ENCODE measurements around the gene DDX20.
A peak's percentile ranks its signal among the peaks of the same experiment; 100 is the strongest.

The DDX20 gene

GRCh38 chr1:111755331-111756123 is at the start of gene DDX20:
Gene DDX20 (plus strand): TSS chr1:111755901. CDS start chr1:111755925, 24 bp downstream.
- DNase-seq (ENCODE audit: low spot score in 2 of 2): peak; percentile 89 to 91
- H3K9me3 Mint-ChIP-seq: no peaks in the 10 kb centered on the region
- peak within 1 kb of the TSS; percentile 87 for H3K4me3 Mint-ChIP-seq
- H3K27me3 Mint-ChIP-seq: no peaks in the 10 kb centered on the region
- peak within 1 kb of the TSS; percentile 97 for H3K27ac Mint-ChIP-seq (ENCODE audit: low read depth)
- ATAC-seq (replicated peaks; ENCODE audit: extremely low read depth, poor library complexity, severe bottlenecking): peak; percentile 91
- H3K4me1 Mint-ChIP-seq: peaks cover 30% of the 10 kb centered on the region
- H3K36me3 Mint-ChIP-seq (ENCODE audit: insufficient read depth): peaks cover 34% of the 10 kb centered on the region

GRCh38 chr1:111706921-111707320 is 48.8 kb upstream of the DDX20 start:
- no peaks in the 10 kb centered on the region for H3K27me3 Mint-ChIP-seq
- peaks cover 58% of the 10 kb centered on the region for H3K36me3 Mint-ChIP-seq (ENCODE audit: insufficient read depth)
- H3K4me1 Mint-ChIP-seq: peaks cover 7% of the 10 kb centered on the region
- ATAC-seq (replicated peaks; ENCODE audit: extremely low read depth, poor library complexity, severe bottlenecking) (no peak), DNase-seq (ENCODE audit: low spot score in 2 of 2) (no peak)
- H3K27ac Mint-ChIP-seq (ENCODE audit: low read depth): peak overlapping the region; percentile 84
- no peaks in the 10 kb centered on the region for H3K9me3 Mint-ChIP-seq
- H3K4me3 Mint-ChIP-seq: no peak overlapping the region

- H3K27me3 Mint-ChIP-seq: no peaks in the 10 kb centered on the region
- peak overlapping the region; percentile 84 for H3K27ac Mint-ChIP-seq (ENCODE audit: low read depth)
- H3K4me3 Mint-ChIP-seq: no peak overlapping the region
- no peaks in the 10 kb centered on the region for H3K9me3 Mint-ChIP-seq
- peaks cover 52% of the 10 kb centered on the region for H3K36me3 Mint-ChIP-seq (ENCODE audit: insufficient read depth)
- ATAC-seq (replicated peaks; ENCODE audit: extremely low read depth, poor library complexity, severe bottlenecking) (no peak), DNase-seq (ENCODE audit: low spot score in 2 of 2) (no peak)
- H3K4me1 Mint-ChIP-seq: peaks cover 7% of the 10 kb centered on the region
Measured at GRCh38 chr1:111707906-111708305, 47.8 kb upstream of the DDX20 start.

GRCh38 chr1:111709986-111710385 is 45.7 kb upstream of the DDX20 start:
- peak overlapping the region; percentile 62 for H3K27ac Mint-ChIP-seq (ENCODE audit: low read depth)
- peaks cover 7% of the 10 kb centered on the region for H3K4me1 Mint-ChIP-seq
- no peak for ATAC-seq (replicated peaks; ENCODE audit: extremely low read depth, poor library complexity, severe bottlenecking)
- DNase-seq (ENCODE audit: low spot score in 2 of 2): no peak
- no peaks in the 10 kb centered on the region for H3K9me3 Mint-ChIP-seq
- H3K36me3 Mint-ChIP-seq (ENCODE audit: insufficient read depth): peaks cover 41% of the 10 kb centered on the region
- H3K27me3 Mint-ChIP-seq: no peaks in the 10 kb centered on the region
- no peak overlapping the region for H3K4me3 Mint-ChIP-seq

- H3K9me3 Mint-ChIP-seq: no peaks in the 10 kb centered on the region
- H3K27ac Mint-ChIP-seq (ENCODE audit: low read depth): no peak overlapping the region
- peaks cover 7% of the 10 kb centered on the region for H3K4me1 Mint-ChIP-seq
- no peaks in the 10 kb centered on the region for H3K27me3 Mint-ChIP-seq
- DNase-seq (ENCODE audit: low spot score in 2 of 2) (no peak), ATAC-seq (replicated peaks; ENCODE audit: extremely low read depth, poor library complexity, severe bottlenecking) (no peak)
- peaks cover 11% of the 10 kb centered on the region for H3K36me3 Mint-ChIP-seq (ENCODE audit: insufficient read depth)
- H3K4me3 Mint-ChIP-seq: no peak overlapping the region
Measured at GRCh38 chr1:111716333-111716732, 39.4 kb upstream of the DDX20 start.

GRCh38 chr1:111717450-111717849 is 38.3 kb upstream of the DDX20 start:
- Mint-ChIP-seq H3K9me3 (no peaks in the 10 kb centered on the region), H3K36me3 (ENCODE audit: insufficient read depth) (peaks cover 11% of the 10 kb centered on the region), H3K27ac (ENCODE audit: low read depth) (no peak overlapping the region), H3K27me3 (no peaks in the 10 kb centered on the region), H3K4me1 (peaks cover 7% of the 10 kb centered on the region), H3K4me3 (no peak overlapping the region)
- DNase-seq (ENCODE audit: low spot score in 2 of 2) (no peak), ATAC-seq (replicated peaks; ENCODE audit: extremely low read depth, poor library complexity, severe bottlenecking) (no peak)

- ATAC-seq (replicated peaks; ENCODE audit: extremely low read depth, poor library complexity, severe bottlenecking): no peak
- no peak for DNase-seq (ENCODE audit: low spot score in 2 of 2)
- Mint-ChIP-seq H3K4me3 (no peak overlapping the region), H3K36me3 (ENCODE audit: insufficient read depth) (peaks cover 8% of the 10 kb centered on the region), H3K4me1 (peaks cover 20% of the 10 kb centered on the region), H3K27ac (ENCODE audit: low read depth) (no peak overlapping the region), H3K27me3 (no peaks in the 10 kb centered on the region), H3K9me3 (no peaks in the 10 kb centered on the region)
Measured at GRCh38 chr1:111719135-111719534, 36.6 kb upstream of the DDX20 start.

GRCh38 chr1:111719674-111720132 is 36.0 kb upstream of the DDX20 start:
- ATAC-seq (replicated peaks; ENCODE audit: extremely low read depth, poor library complexity, severe bottlenecking) (no peak), DNase-seq (ENCODE audit: low spot score in 2 of 2) (no peak)
- peaks cover 20% of the 10 kb centered on the region for H3K4me1 Mint-ChIP-seq
- peaks cover 8% of the 10 kb centered on the region for H3K36me3 Mint-ChIP-seq (ENCODE audit: insufficient read depth)
- H3K4me3 Mint-ChIP-seq: no peak overlapping the region
- H3K27ac Mint-ChIP-seq (ENCODE audit: low read depth): no peak overlapping the region
- H3K27me3 Mint-ChIP-seq: no peaks in the 10 kb centered on the region
- no peaks in the 10 kb centered on the region for H3K9me3 Mint-ChIP-seq

GRCh38 chr1:111720274-111720976 is 35.3 kb upstream of the DDX20 start:
- Mint-ChIP-seq H3K27me3 (no peaks in the 10 kb centered on the region), H3K27ac (ENCODE audit: low read depth) (peak overlapping the region; percentile 68), H3K4me1 (peaks cover 20% of the 10 kb centered on the region), H3K36me3 (ENCODE audit: insufficient read depth) (peaks cover 8% of the 10 kb centered on the region), H3K9me3 (no peaks in the 10 kb centered on the region), H3K4me3 (no peak overlapping the region)
- no peak for ATAC-seq (replicated peaks; ENCODE audit: extremely low read depth, poor library complexity, severe bottlenecking)
- no peak for DNase-seq (ENCODE audit: low spot score in 2 of 2)

GRCh38 chr1:111720977-111721786 is 34.5 kb upstream of the DDX20 start:
- no peaks in the 10 kb centered on the region for H3K27me3 Mint-ChIP-seq
- peaks cover 7% of the 10 kb centered on the region for H3K36me3 Mint-ChIP-seq (ENCODE audit: insufficient read depth)
- H3K4me3 Mint-ChIP-seq: no peak overlapping the region
- H3K4me1 Mint-ChIP-seq: peaks cover 20% of the 10 kb centered on the region
- H3K9me3 Mint-ChIP-seq: no peaks in the 10 kb centered on the region
- H3K27ac Mint-ChIP-seq (ENCODE audit: low read depth): peak overlapping the region; percentile 68
- no peak for DNase-seq (ENCODE audit: low spot score in 2 of 2)
- no peak for ATAC-seq (replicated peaks; ENCODE audit: extremely low read depth, poor library complexity, severe bottlenecking)

GRCh38 chr1:111723091-111723806 is 32.5 kb upstream of the DDX20 start:
- ATAC-seq (replicated peaks; ENCODE audit: extremely low read depth, poor library complexity, severe bottlenecking): peak; percentile 92
- Mint-ChIP-seq H3K27me3 (no peaks in the 10 kb centered on the region), H3K4me3 (no peak overlapping the region), H3K36me3 (ENCODE audit: insufficient read depth) (peaks cover 2% of the 10 kb centered on the region), H3K4me1 (peaks cover 20% of the 10 kb centered on the region), H3K9me3 (no peaks in the 10 kb centered on the region), H3K27ac (ENCODE audit: low read depth) (peak overlapping the region; percentile 68)
- no peak for DNase-seq (ENCODE audit: low spot score in 2 of 2)

GRCh38 chr1:111723871-111724270 is 31.8 kb upstream of the DDX20 start:
- Mint-ChIP-seq H3K27me3 (no peaks in the 10 kb centered on the region), H3K27ac (ENCODE audit: low read depth) (no peak overlapping the region), H3K36me3 (ENCODE audit: insufficient read depth) (peaks cover 1% of the 10 kb centered on the region), H3K9me3 (no peaks in the 10 kb centered on the region), H3K4me1 (peaks cover 20% of the 10 kb centered on the region), H3K4me3 (no peak overlapping the region)
- no peak for ATAC-seq (replicated peaks; ENCODE audit: extremely low read depth, poor library complexity, severe bottlenecking)
- no peak for DNase-seq (ENCODE audit: low spot score in 2 of 2)
